Measurements from ENCODE around the gene ING2. TPM values are rescaled to one million over a fixed set of nuclear protein-coding genes. Genes with fewer than 3 reads are reported as not detected.

The ING2 gene
- total RNA-seq, 1 donor from 2014 or later: 16.5 TPM

DNA sequence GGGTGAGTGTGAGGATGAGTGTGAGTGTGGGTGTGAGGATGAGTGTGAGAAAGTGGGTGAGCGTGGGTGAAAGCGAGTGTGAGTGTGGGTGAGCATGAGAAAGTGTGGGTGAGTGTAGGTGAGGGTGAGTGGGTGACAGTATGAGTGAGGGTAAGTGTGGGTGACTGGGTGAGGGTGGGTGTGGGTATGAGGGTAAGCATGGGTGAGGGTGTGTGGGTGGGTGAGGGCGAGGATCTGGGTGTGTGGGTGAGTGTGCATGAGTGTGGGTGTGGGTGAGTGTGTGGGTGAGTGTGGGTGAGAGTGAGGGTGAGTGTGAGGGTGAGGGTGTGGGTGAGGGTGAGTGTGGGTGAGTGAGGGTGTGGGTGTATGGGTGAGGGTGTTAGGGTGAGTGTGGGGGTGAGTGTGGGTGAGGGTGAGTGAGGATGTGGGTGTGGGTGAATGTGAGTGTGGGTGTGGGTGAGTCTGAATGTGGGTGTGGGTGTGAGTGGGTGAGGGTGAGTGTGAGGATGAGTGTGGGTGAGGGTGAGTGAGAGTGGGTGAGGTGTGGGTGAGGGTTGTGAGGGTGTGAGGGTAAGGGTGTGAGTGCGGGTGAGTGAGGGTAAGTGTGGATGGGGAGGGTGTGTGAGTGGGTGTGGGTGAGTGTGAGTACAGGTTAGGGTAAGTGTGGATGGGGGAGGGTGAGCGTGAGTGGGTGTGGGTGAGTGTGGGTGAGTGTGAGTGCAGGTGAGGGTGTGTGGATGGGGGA is 48.9 kb downstream of the ING2 start:
- H3K9me3 Mint-ChIP-seq: no peaks in the 10 kb centered on the region
- no peak overlapping the region for H3K27ac Mint-ChIP-seq
- no peak for DNase-seq (ENCODE audit: extremely low spot score, unreplicated experiment)
- peaks cover 6% of the 10 kb centered on the region for H3K27me3 Mint-ChIP-seq
- peaks cover 9% of the 10 kb centered on the region for H3K4me1 Mint-ChIP-seq (ENCODE audit: unreplicated experiment)
- TF ChIP-seq, protein P1, sequence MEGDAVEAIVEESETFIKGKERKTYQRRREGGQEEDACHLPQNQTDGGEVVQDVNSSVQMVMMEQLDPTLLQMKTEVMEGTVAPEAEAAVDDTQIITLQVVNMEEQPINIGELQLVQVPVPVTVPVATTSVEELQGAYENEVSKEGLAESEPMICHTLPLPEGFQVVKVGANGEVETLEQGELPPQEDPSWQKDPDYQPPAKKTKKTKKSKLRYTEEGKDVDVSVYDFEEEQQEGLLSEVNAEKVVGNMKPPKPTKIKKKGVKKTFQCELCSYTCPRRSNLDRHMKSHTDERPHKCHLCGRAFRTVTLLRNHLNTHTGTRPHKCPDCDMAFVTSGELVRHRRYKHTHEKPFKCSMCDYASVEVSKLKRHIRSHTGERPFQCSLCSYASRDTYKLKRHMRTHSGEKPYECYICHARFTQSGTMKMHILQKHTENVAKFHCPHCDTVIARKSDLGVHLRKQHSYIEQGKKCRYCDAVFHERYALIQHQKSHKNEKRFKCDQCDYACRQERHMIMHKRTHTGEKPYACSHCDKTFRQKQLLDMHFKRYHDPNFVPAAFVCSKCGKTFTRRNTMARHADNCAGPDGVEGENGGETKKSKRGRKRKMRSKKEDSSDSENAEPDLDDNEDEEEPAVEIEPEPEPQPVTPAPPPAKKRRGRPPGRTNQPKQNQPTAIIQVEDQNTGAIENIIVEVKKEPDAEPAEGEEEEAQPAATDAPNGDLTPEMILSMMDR (conservative IDR thresholded peaks at IDR 0.05): no peak
- H3K4me3 Mint-ChIP-seq: no peak overlapping the region
- H3K36me3 Mint-ChIP-seq: no peaks in the 10 kb centered on the region

DNA sequence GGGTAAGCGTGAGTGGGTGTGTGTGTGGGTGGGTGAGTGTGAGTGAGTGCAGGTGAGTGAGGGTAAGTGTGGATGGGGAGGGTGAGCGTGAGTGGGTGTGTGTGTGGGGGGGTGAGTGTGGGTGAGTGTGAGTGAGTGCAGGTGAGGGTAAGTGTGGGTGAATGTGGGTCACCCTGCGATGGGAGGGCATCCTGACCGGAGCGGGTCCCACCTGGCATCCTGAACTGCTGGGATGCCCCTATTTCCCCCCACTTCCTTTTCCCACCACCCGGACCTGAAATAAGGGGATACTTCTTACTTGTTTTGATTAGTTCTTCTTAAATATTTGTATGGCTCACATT is 49.5 kb downstream of the ING2 start:
- Mint-ChIP-seq H3K36me3 (no peaks in the 10 kb centered on the region), H3K27me3 (peaks cover 11% of the 10 kb centered on the region), H3K4me3 (no peak overlapping the region), H3K27ac (no peak overlapping the region), H3K9me3 (no peaks in the 10 kb centered on the region), H3K4me1 (ENCODE audit: unreplicated experiment) (peaks cover 9% of the 10 kb centered on the region)
- no peak for DNase-seq (ENCODE audit: extremely low spot score, unreplicated experiment)
- TF ChIP-seq, protein P1 (conservative IDR thresholded peaks at IDR 0.05): no peak

DNA sequence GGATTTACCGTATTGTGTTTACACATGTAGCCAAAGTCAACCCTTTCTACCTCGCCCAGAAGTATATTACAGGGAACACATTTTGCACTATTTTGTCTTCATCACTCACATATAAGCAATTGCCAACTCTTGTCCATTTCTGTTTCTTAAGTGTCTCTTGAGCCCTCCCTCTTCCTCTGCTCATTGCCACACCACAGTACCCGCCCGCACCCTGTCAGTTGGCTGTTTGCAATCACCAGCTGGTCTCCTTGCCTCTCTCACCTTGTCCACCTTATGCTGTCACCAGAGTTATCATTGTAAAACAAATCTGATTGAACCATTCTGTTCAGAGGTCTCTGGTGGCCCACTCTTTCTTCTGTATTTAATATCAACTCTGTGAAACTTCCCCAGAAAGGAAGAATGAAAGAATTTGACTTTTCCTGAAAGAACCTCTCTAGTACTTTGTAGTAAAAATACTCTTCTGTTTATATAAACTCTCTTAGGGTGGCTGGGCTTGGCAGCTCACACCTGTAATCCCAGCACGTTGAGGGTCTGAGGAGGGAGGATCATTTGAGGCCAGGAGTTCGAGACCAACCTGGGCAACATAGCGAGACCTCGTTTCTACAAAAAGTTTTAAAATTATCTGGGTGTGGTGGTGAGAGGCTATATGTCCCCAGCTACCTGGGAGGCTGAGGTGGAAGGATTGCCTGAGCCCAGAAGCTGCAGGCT is 50.2 kb downstream of the ING2 start:
- TF ChIP-seq, protein P1 (conservative IDR thresholded peaks at IDR 0.05): no peak

DNA sequence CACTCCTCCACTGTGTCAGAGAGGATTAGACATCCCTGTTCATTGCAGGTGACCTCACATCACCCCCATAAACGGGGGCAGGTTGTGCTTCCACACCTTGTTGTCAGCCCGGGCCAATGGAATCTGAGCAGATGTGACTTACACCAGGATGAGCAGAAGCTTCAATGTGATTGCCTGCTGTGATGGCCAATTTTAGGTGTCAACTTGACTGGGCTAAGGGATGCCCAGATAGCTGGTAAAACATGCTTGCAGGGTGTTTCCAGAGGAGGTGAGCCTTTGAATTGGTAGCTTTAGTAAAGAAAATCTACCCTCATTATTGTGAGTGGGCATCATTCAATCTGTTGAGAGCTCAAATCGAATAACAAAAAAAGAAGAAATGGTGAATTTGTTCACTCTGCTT is 52.1 kb downstream of the ING2 start:
- no peaks in the 10 kb centered on the region for H3K9me3 Mint-ChIP-seq
- TF ChIP-seq, protein P1 (conservative IDR thresholded peaks at IDR 0.05): no peak
- no peaks in the 10 kb centered on the region for H3K36me3 Mint-ChIP-seq
- no peak overlapping the region for H3K4me3 Mint-ChIP-seq
- H3K27me3 Mint-ChIP-seq: peaks cover 11% of the 10 kb centered on the region
- DNase-seq (ENCODE audit: extremely low spot score, unreplicated experiment): no peak
- H3K27ac Mint-ChIP-seq: no peak overlapping the region
- H3K4me1 Mint-ChIP-seq (ENCODE audit: unreplicated experiment): peaks cover 8% of the 10 kb centered on the region

More for the DNA sequence above, 50.2 kb downstream of the ING2 start:
- no peaks in the 10 kb centered on the region for H3K36me3 Mint-ChIP-seq
- peaks cover 11% of the 10 kb centered on the region for H3K27me3 Mint-ChIP-seq
- H3K27ac Mint-ChIP-seq: no peak overlapping the region
- peaks cover 9% of the 10 kb centered on the region for H3K4me1 Mint-ChIP-seq (ENCODE audit: unreplicated experiment)
- no peaks in the 10 kb centered on the region for H3K9me3 Mint-ChIP-seq
- no peak overlapping the region for H3K4me3 Mint-ChIP-seq
- DNase-seq (ENCODE audit: extremely low spot score, unreplicated experiment): no peak

DNA sequence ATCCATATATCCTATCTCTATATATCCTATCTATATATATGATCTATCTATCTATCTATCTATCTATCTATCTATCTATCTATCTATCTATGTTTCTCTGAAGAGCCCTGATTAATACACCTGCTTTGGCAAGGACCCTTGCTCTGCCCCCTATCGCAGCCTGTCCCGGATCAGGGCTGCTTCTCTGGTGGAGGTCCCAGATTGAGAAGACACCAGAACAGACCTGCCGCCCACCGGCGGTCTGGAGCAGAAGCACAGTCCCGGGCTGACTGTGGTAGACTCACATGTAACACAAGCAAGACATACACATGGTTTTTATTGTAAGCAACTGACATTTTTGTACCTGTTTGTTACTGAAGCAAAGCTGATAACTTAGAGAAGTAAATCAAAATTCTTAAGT is 52.8 kb downstream of the ING2 start:
- no peaks in the 10 kb centered on the region for H3K9me3 Mint-ChIP-seq
- TF ChIP-seq, protein P1 (conservative IDR thresholded peaks at IDR 0.05): no peak
- no peak overlapping the region for H3K27ac Mint-ChIP-seq
- no peak for DNase-seq (ENCODE audit: extremely low spot score, unreplicated experiment)
- no peaks in the 10 kb centered on the region for H3K36me3 Mint-ChIP-seq
- H3K27me3 Mint-ChIP-seq: peaks cover 11% of the 10 kb centered on the region
- peaks cover 12% of the 10 kb centered on the region for H3K4me1 Mint-ChIP-seq (ENCODE audit: unreplicated experiment)
- no peak overlapping the region for H3K4me3 Mint-ChIP-seq

Measured in type B pancreatic cell (in vitro differentiated cells).